ENCODE results near the gene VEGFC.

- TF ChIP-seq POLR2AphosphoS5 (IDR thresholded peaks at IDR 0.05) (peak; percentile 4), CTCF (IDR thresholded peaks at IDR 0.05) (peak in 3 of 4 experiments; percentile 30 to 60 (median 57)), POLR2A (IDR thresholded peaks at IDR 0.05) (no peak)
Observed at GRCh38 chr4:176789955-176790354, 2.8 kb downstream of the VEGFC start.
